H1 (cell line): ENCODE data around the gene RABEP2. TPM values are rescaled to one million over a fixed set of nuclear protein-coding genes. Genes with fewer than 3 reads are reported as not detected.

ENCODE experiments used
- GTF2F1 ChIP-seq: IDR thresholded peaks from 2 replicates; pipeline ENCODE4 v1.6.1; 2012; ENCODE audit warnings: low read depth, low read length, improper control_type of control experiment, borderline replicate concordance
- SRF ChIP-seq: IDR thresholded peaks from 2 replicates; pipeline ENCODE4 v1.6.1; 2011; ENCODE audit warnings: mild to moderate bottlenecking, low read depth, low read length, moderate library complexity
- polyA plus RNA-seq, 7 experiments: library from polyadenylated mRNA; depleted of rRNA in 3 of 7; stranded (reverse) in 5 of 7; unstranded in 2 of 7; fragments of >200 nt in 5 of 7; fragments of 200-250 nt in 2 of 7; gene quantifications; 1 replicate in 5 of 7; 2 replicates in 1 of 7; 4 replicates in 1 of 7; pipeline versions ENCODE4 v1.2.1 to v1.2.3, GENCODE V29; 2011 to 2013; ENCODE audit warnings: missing spikeins in 2 of 7, mixed read lengths in 2 of 7
- total RNA-seq: library from RNA; stranded (reverse); fragmentation: NEBNext Ultra II Directional; extraction: Animal tissue kit (Norgen Biotek cat#: 25700); gene quantifications from 2 replicates; pipeline ENCODE4 v1.2.1, GENCODE V29; 2021

RABEP2 gene
- total and polyA plus RNA-seq, 2 of the 8 experiments (the other 6 are each of a cell fraction or from before 2014, with no cell fraction given), result 10.4 to 14.9 TPM

- no peak for TF ChIP-seq SRF
- no peak for TF ChIP-seq GTF2F1
Measured at GRCh38 chr16:28901862-28902261, 23.2 kb downstream of the RABEP2 start (continued).
